Fibroblast of gingiva (primary cell): Measurements from ENCODE around the gene ADAT3.

Source experiments
- DNase-seq: peaks from one replicate; pipeline ENCODE4 v3.0.0-alpha.2; 2011; ENCODE audit warnings: low read depth

The ADAT3 gene

GRCh38 chr19:1957562-1958248 is 52.5 kb downstream of the ADAT3 start:
- DNase-seq: no peak

DNA sequence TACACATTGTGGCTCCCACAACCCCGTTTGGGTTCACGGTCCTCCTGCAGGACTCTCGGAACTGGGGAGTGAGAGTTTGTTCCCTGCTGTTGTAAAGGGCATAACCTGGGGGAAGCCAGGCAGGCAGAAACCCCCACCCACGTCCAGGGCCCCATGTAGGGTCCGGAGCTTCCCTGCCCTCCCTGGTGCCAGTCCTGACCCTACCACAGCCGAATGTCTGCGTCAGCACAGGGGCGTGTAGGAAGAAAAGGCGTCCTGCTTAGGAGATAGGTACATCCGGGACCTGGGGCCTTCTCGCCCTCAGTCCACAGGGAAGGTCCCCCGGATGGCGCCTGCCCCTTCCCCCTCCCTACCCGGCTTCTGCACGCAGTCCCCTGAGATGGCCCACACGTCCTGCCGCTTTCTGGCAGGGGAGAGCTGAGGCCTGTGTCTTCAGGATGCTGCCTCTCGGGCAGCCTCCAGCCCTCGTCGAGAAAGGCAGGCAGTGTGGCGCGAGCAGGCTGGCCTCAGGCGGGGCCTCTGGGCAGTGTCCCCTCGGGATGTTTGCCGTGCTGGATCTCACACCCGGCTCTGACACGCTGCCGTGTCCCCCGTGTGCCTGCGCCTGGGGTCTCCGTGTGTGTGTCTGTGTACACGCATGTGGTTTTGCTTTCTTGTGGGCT is 54.9 kb downstream of the ADAT3 start:
- DNase-seq: no peak

- no peak for DNase-seq
These were observed 56.0 kb downstream of the ADAT3 start for GRCh38 chr19:1961000-1961883.

DNA sequence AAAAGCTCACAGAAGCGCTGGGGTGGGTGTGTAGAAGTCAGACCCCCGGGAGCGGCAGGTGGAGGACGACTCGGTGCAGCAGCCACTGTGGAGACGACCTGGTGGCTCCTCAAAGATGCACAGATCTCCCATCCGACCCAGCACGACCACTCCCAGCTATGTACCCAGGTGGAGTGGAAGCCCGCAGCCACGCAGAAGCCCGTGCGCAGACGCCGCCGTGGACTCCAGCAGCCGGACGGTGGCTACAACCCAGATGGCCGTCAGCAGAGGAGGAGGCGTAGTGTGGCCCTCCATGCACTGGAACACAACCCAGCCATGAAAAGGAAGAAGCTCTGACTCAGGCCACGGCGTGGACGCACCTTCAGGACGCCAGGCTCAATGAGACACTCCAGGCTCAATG is 57.5 kb downstream of the ADAT3 start:
- no peak for DNase-seq
